ENCODE measurements around the gene KCND3.

GRCh38 chr1:112000048-112000447 lies 10.6 kb upstream of the KCND3 start:
- no peak for TF ChIP-seq EZH2 (IDR thresholded peaks at IDR 0.05; ENCODE audit: low read length)
- no peak for TF ChIP-seq CTCF (optimal IDR thresholded peaks at IDR 0.05 in 1 of 3, IDR thresholded peaks at IDR 0.05 in 1 of 3, conservative IDR thresholded peaks at IDR 0.05 in 1 of 3; ENCODE audit: extremely low read depth in 1 of 3, insufficient read depth in 2 of 3, low read length in 3 of 3)

Measured in keratinocyte (primary cell).